AG20443 (cell line): ENCODE data around the gene PCDHGA6.
"Not testable (repeated sequence)": the region's sequence is repeated elsewhere in the genome, so short reads cannot be mapped to it uniquely, and the experiment has no call there.

Source experiments
- DNase-seq: peaks from one replicate; pipeline ENCODE4 v3.0.0; 2012; ENCODE audit warnings: low spot score, mixed read lengths

PCDHGA6 gene

DNA sequence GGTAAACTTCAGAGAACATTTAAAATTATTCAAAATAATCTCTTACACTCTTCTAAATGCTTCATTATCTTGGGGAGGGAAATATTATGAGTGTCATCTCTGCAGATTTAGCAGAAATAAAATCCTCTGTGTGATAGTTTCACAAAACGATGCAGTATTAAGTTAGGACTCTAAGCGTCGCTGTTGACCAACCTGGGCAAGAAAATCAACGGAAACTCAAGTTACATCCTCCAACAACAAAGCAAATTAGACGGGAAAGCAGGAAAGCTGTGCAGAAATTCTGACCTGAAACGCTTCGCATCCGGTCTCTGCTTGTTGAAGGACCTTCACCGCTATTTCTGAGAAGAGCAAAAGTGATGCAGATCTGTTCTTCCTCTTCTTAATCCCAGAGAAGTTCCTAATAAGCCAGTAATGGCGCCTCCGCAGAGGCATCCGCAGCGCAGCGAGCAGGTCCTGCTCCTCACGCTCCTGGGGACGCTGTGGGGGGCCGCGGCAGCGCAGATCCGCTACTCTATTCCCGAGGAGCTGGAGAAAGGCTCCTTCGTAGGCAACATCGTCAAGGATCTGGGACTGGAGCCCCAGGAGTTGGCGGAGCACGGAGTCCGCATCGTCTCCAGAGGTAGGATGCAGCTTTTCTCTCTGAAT lies at the start of gene PCDHGA6:
Gene PCDHGA6 (plus strand): TSS at position 219 of the 645 bp plus-strand sequence. CDS start 193 bp downstream, at position 412.
- peak; percentile 29 for DNase-seq

DNA sequence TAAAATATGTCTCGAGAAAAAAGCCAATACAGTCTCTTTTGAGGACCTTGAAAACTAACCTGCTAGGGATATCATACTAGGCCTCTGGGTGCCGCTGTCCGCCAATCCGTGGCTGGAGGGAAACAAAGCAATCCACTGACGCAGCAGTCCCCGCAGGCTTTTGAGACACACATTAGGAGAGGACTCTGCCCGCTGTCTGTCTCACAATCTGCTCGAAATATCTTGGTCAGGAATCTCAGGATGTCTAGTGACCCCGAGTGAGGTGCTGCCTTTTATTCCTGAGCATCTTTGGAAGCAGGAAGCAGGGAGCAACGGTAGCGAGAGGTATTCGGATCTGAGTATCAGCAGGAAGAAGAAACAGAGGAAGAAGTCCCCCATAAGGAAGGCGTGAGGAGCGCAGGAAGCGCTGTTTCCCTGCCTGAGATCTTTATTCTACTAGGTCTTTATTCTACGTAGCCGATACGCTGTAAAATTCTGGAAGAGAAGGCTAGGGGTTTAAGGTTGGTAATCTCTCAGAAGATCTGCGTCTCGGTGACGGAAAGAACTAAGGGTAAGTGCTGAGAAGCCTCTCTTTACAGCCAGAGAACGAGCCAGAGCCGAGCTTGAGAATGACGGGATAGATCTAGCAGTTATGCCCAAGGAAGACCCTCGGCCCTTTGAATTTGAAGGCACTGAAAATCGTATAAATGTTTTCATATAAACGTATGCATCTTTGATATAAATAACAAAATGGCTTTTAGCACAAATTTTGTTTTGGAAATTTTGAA lies 47.4 kb upstream of the PCDHGA6 start:
- DNase-seq = peak; percentile 88

DNA sequence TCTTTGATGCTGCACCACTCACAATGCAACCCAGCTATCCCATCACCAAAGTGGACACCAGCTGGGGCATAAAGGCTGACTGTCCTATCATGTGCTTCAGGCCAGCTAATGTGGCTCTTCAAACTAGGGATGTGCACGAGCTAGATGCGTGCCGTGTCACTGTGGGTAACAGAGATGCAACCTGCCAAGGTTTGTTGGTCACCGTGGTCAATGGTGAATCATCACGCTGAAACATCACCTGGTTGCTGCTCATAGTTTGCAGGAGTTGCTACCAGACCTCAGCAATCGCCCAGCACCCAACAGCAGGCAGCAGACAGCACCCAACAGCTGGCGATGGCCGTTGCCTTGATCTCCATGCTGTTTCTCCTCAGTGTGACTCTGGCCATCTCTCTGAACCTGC lies 45.5 kb upstream of the PCDHGA6 start:
- DNase-seq = no peak

DNA sequence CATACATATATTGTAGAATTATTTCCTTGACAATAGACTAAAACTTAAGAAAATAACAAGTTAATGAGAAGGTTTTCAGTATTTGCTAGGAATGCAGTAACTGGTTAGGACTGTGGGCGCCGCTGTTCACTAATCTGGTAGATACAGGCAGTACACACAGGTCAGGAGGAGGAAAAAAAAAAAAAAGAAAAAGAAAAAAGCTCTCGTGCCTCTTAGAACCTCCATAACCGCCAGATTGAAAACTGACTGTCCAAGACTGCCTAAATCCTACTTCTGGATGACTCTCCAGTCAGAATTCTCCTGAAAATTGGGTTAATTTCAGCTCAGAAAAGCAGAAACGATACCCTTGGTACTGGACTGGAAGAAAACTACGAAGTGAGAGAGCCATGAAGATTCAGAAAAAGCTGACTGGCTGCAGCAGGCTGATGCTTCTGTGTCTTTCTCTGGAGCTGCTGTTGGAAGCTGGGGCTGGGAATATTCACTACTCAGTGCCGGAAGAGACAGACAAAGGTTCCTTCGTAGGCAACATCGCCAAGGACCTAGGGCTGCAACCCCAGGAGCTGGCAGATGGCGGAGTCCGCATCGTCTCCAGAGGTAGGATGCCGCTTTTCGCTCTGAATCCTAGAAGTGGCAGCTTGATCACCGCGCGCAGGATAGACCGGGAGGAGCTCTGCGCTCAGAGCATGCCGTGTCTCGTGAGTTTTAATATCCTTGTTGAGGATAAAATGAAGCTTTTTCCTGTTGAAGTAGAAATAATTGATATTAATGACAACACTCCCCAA lies 43.2 kb upstream of the PCDHGA6 start, which contains the start of gene PCDHGA1:
Gene PCDHGA1 (plus strand): TSS at position 216 of the 782 bp plus-strand sequence.
- DNase-seq = peak; percentile 61

DNA sequence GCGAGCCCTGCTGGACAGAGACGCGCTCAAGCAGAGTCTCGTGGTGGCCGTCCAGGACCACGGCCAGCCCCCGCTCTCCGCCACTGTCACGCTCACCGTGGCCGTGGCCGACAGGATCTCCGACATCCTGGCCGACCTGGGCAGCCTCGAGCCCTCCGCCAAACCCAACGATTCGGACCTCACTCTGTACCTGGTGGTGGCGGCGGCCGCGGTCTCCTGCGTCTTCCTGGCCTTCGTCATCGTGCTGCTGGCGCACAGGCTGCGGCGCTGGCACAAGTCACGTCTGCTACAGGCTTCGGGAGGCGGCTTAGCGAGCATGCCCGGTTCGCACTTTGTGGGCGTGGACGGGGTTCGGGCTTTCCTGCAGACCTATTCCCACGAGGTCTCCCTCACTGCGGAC lies 41.1 kb upstream of the PCDHGA6 start:
- DNase-seq = not testable (repeated sequence)

DNA sequence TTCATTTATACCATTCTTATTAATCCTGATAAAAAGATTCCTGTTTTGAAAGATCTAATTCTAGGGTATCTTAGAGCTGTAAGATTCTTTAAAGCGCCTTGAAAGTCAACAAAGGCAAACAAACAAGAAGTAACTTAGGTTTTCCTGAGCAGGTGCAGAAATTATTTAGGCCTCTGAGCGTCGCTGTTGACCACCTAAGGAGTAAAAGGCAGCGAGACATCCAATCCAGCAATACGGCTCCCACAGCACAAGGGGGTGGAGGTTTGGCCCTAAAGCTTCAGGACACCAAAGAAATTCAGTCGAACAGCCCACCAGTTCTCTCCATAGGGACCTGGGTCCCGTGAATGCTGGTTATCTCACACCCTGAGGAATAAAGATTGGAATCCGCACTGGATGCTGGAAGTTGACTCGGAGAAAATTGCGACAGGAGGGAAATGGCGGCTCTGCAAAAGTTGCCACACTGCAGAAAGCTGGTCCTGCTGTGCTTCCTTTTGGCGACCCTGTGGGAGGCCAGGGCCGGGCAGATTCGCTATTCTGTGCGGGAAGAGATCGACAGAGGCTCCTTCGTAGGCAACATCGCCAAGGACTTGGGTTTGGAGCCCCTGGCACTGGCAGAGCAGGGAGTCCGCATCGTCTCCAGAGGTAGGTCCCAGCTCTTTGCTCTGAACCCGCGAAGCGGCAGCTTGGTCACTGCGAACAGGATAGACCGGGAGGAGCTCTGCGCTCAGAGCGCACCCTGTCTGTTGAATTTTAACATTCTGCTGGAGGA lies 35.0 kb upstream of the PCDHGA6 start, which contains the start of gene PCDHGA2:
Gene PCDHGA2 (plus strand): TSS at position 223 of the 769 bp plus-strand sequence.
- peak; percentile 55 for DNase-seq

DNA sequence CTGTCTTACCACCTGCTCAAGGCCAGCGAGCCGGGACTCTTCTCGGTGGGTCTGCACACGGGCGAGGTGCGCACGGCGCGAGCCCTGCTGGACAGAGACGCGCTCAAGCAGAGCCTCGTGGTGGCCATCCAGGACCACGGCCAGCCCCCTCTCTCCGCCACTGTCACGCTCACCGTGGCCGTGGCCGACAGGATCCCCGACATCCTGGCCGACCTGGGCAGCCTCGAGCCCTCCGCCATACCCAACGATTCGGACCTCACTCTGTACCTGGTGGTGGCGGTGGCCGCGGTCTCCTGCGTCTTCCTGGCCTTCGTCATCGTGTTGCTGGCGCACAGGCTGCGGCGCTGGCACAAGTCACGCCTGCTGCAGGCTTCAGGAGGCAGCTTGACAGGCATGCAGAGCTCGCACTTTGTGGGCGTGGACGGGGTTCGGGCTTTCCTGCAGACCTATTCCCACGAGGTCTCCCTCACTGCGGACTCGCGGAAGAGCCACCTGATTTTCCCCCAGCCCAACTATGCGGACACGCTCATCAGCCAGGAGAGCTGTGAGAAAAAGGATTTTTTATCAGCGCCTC lies 32.8 kb upstream of the PCDHGA6 start:
- DNase-seq = not testable (repeated sequence)

DNA sequence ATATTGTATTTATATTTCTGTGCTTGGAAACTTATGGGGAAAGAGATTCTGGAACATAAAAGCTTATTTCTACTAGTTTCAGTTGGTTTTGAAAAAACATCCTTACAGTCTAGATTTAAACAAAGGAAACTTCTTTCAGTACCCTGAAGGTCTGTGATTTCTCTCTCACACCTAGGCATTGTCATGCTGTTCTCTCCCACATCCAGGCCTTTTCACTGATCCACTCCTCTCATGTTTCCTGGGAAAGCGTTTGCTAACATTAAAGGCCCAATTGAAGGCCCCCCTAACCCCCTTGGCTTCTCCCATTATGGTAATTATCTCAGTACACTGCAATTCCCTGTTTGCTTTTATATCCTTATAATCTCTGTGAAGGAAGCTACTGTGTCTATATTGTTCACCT lies 30.9 kb upstream of the PCDHGA6 start:
- no peak for DNase-seq

DNA sequence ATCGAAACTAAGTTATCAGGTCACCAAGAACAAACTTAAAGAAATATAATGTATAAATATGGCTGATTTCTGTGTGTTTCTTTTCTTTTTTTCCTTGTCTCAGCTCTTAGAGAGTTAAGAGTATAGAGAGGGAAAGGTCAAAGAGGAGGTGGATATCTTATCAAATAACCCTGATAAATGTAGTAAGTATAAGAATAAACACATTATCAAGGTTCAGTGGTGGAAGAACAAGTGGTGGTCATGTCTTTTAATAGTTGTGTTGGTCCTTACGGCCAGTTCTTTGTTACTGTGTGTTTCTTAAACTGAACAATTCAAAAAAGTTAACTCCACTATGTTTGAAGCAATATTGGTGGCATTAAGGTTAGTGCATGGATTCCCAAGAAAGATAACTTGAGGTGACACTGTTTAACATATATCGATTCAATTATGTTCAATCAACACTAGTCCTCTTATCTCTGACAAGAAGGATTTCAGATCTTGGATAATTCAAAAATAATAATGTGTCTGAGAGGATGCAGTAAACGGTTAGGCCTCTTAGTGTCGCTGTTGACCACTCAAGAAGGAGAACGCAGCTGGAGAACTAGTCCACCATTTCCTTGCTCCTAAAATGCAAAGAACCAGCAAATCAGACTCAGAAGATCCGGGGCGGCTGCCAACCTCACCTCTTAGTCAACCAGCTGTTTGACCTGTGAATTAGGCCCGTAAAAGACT lies 30.3 kb upstream of the PCDHGA6 start, which contains the start of gene PCDHGA3:
Gene PCDHGA3 (plus strand): TSS at position 588 of the 711 bp plus-strand sequence. CDS start 205 bp downstream, outside the sequence.
- DNase-seq = no peak

DNA sequence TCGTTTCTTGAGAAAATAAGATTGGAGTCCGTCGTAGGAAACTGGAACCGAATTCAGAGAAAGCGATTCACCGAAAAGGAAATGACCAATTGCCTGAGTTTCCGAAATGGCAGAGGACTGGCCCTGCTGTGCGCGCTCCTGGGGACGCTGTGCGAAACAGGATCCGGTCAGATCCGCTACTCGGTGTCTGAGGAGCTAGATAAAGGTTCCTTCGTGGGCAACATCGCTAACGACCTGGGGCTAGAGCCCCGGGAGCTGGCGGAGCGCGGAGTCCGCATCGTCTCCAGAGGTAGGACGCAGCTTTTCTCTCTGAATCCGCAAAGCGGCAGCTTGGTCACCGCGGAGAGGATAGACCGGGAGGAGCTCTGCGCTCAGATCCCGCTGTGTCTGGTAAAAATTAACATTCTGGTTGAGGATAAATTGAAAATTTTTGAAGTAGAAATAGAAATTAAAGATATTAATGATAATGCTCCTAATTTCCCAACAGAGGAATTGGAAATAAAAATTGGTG lies 29.7 kb upstream of the PCDHGA6 start:
- no peak for DNase-seq

DNA sequence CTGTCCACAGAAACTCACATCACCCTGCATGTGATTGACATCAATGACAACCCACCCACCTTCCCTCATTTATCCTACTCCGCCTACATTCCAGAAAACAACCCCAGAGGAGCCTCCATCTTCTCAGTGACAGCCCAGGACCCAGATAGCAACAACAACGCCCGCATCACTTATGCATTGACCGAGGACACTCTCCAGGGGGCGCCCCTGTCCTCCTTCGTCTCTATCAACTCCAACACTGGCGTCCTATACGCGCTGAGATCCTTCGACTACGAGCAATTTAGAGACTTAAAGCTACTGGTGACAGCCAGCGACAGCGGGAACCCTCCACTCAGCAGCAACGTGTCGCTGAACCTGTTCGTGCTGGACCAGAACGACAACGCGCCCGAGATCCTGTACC lies 28.4 kb upstream of the PCDHGA6 start:
- no peak for DNase-seq

DNA sequence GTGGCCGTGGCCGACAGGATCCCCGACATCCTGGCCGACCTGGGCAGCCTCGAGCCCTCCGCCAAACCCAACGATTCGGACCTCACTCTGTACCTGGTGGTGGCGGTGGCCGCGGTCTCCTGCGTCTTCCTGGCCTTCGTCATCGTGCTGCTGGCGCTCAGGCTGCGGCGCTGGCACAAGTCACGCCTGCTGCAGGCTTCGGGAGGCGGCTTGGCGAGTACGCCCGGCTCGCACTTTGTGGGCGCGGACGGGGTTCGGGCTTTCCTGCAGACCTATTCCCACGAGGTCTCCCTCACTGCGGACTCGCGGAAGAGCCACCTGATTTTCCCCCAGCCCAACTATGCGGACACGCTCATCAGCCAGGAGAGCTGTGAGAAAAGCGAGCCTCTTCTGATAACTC lies 27.7 kb upstream of the PCDHGA6 start:
- not testable (repeated sequence) for DNase-seq

DNA sequence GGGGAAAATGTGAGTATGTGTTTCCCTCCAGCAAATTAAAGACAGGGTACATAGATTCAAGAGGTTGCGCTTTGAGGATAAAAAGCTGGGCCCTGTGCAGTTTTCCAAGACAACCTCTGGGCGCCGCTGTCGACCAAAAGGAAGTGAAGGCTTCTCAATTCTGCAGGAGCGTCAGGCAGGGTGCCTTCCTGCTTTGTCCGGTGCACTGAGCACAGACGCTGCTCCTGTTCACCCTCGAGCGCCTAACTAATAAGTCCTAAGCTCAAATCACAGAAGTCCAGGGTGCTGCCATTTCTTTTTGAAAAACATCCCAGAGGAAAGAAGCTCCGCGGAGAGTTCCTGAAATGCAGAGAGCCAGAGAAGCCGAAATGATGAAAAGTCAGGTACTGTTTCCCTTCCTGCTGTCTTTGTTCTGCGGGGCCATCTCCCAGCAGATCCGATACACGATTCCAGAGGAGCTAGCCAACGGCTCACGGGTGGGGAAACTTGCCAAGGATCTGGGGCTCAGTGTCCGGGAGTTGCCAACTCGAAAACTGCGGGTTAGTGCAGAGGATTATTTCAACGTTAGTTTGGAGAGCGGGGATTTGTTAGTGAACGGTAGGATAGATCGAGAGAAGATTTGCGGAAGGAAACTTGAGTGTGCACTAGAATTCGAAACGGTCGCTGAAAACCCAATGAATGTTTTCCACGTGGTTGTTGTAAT lies 23.6 kb upstream of the PCDHGA6 start, which contains the start of gene PCDHGB1:
Gene PCDHGB1 (plus strand): TSS at position 183 of the 703 bp plus-strand sequence. CDS start 162 bp downstream, at position 345.
- DNase-seq = peak; percentile 81

DNA sequence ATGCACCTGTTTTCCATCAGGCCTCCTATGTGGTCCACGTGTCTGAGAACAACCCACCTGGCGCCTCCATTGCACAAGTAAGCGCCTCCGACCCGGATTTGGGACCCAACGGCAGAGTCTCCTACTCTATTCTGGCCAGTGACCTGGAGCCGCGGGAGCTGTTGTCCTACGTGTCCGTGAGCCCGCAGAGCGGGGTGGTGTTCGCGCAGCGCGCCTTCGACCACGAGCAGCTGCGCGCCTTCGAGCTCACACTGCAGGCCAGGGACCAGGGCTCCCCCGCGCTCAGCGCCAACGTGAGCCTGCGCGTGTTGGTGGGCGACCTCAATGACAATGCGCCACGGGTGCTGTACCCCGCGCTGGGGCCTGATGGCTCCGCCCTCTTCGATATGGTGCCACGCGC lies 22.1 kb upstream of the PCDHGA6 start:
- DNase-seq = no peak

DNA sequence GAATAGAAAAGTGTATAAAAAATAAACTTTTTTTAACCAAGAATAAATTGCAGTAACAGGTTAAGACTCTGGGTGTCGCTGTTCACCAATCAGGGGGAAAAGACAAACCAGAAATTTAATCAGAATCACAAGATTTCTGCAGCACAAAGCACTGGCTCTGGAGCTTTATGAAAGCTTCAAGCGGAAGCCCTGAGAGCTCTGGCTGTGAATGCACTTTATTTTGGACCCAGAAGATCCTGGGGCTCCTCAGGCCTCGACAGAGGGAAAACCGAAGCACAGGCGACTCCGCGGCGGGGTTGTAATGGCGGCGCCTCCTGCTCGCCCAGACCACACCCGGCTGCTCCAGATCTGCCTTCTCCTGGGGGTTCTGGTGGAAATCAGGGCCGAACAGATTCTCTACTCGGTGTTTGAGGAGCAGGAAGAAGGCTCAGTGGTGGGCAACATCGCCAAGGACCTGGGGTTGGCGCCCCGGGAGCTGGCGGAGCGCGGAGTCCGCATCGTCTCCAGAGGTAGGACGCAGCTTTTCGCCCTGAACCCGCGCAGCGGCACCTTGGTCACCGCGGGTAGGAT lies 18.7 kb upstream of the PCDHGA6 start, which contains the start of gene PCDHGA4:
Gene PCDHGA4 (plus strand): TSS at position 122 of the 570 bp plus-strand sequence. CDS start 87 bp downstream, at position 209.
- DNase-seq = no peak

DNA sequence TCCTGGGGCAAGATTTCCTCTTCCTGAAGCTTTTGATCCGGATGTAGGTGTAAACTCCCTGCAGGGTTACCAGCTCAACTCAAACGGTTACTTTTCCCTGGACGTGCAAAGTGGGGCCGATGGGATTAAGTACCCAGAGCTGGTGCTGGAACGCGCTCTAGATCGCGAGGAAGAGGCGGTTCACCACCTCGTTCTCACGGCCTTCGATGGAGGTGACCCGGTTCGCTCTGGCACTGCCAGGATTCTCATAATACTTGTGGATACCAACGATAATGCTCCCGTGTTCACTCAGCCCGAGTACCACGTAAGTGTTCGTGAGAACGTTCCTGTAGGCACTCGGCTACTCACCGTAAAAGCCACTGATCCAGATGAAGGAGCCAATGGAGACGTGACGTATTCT lies 18.1 kb upstream of the PCDHGA6 start:
- DNase-seq = no peak

DNA sequence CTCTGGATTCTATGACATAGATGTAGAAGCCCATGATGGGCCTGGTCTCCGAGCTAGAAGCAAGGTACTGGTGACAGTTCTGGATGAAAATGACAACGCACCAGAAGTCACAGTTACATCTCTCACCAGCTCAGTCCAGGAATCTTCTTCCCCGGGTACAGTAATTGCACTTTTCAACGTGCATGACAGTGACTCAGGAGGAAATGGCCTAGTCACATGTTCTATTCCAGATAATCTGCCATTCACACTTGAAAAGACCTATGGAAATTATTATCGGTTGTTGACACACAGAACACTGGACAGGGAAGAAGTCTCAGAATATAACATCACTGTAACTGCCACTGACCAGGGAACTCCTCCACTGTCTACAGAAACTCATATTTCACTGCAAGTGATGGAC lies 17.6 kb upstream of the PCDHGA6 start:
- no peak for DNase-seq

DNA sequence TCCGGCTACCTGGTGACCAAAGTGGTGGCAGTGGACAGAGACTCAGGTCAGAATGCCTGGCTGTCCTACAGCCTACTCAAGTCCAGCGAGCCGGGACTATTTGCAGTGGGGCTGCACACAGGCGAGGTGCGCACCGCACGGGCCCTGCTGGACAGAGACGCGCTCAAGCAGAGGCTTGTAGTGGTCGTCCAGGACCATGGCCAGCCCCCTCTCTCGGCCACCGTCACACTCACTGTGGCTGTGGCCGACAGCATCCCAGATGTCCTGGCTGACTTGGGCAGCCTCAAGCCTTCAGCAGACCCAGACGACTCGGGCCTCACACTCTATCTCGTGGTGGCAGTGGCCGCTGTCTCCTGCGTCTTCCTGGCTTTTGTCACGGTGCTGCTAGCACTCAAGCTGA lies 16.7 kb upstream of the PCDHGA6 start:
- DNase-seq = no peak

DNA sequence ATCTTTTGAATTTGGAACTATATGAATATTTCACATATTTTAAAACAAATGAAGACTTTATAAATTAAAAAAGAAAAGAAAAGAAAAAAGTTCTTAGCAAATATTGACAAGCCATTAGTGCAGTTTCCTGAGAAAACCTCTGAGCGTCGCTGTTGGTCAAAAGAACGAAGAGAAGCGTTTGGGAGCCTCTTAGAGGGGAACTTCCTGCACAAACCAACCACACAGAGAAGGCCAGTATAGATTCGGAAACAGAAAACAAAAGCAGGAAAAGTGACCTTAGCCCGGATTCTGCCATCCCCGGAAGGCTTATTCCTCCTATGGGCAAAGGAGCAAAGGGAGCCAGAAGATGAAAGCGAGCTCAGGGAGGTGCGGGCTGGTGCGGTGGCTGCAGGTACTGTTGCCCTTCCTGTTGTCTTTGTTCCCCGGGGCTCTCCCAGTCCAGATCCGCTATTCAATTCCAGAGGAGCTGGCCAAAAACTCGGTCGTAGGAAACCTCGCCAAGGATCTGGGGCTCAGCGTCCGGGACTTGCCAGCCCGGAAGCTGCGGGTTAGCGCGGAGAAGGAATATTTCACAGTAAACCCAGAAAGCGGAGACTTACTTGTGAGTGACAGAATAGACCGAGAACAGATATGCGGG lies 13.8 kb upstream of the PCDHGA6 start, which contains the start of gene PCDHGB2:
Gene PCDHGB2 (plus strand): TSS at position 205 of the 637 bp plus-strand sequence. CDS start 142 bp downstream, at position 347.
- peak; percentile 27 for DNase-seq
